HL-60/S4 treated with phorbol 12-myristate 13-acetate at 8.2 ng/mL for 4 days and 3 days (cell line): ENCODE data around the gene ZBED1.
"Not testable (repeated sequence)": the region's sequence is repeated elsewhere in the genome, so short reads cannot be mapped to it uniquely, and the experiment has no call there.

Experiments used
- in situ Hi-C: fragments of 300-500 bp; cut with MboI; formaldehyde crosslinking; loops from 2 replicates; pipeline ENCODE4 v1.15.0; 2022; ENCODE audit warnings: low sequenced_read_pairs

ZBED1 gene

DNA sequence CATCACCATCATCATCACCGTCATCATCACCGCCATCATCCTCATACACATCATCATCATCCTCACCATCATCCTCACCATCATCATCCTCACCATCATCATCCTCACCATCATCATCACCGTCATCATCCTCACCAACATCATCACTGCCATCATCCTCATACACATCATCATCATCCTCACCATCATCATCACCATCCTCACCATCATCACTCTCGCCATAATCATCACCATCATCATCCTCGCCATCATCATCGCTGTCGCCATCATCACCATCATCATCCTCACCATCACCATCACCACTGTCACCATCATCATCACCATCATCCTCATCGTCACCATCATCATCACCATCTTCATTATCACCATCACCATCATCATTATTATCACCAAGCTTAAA is 19.8 kb upstream of the ZBED1 start:
- in situ Hi-C loops, result no loop called here

DNA sequence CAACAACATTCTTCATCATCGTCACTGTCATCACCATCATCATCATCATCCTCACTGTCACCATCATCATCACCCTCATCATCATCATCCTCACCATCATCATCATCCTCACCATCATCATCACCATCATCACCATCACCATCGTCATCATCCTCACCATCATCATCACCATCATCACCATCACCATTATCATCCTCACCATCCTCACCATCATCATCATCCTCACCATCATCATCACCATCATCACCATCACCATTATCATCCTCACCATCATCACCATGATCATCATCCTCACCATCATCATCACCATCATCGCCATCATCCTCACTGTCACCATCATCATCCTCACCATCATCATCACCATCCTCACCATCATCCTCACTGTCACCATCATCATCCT is 18.9 kb upstream of the ZBED1 start:
- in situ Hi-C loops, result not testable (repeated sequence)

DNA sequence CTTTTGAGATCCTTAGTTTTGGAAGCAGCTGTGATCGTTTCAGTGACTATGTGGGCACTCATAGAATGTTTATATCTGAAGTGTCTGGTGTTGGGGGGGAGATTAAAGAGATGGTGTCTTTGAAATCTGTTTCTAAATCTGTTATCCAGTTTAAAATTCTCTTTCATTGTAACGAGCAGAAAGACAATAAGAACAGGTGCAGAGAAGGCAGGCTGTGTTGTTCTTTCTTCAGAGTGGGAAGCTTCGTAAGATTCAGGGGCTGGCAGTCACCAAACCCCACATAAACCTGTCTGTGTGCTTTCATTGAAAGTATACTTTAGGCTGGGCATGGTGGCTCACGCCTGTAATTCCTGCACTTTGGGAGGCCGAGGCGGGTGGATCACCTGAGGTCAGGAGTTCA is 16.3 kb upstream of the ZBED1 start:
- in situ Hi-C loops, result no loop called here

DNA sequence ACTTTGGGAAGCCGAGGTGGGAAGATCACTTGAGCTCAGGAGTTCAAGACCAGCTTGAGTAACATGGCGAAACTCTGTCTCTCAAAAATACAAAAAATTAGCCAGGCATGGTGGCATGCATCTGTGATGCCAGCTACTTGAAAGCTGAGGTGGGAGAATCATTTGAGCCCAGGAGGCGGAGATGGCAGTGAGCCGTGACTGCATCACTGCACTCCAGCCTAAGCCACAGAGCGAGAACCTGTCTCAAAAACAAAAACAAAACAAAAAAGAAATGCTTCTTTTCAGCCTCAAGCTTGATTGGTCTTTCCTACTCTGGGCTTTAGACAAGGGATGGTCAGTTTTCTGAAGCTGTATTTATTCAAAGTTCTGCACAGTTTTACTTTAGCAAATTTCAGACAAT is 15.8 kb upstream of the ZBED1 start:
- in situ Hi-C loops, result no loop called here

DNA sequence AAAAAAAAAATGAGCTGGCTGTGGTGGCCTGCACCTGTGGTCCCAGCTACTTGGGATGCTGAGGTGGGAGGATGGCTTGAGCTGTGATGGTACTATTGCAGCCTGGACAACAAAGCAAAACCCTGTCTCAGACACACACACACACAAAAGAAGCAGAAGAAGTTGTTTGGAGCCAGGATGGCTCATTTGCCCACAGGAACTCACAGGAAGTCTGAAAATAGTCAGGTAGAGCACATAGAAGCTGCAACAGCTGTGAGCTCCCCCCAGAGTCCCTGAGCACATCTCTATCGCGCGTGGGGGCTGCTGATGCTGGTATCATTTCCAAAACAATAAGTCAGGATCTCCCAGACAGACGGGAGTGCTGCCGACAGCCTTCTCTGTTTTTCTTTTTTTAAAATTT is 13.4 kb upstream of the ZBED1 start:
- in situ Hi-C loops, result no loop called here

DNA sequence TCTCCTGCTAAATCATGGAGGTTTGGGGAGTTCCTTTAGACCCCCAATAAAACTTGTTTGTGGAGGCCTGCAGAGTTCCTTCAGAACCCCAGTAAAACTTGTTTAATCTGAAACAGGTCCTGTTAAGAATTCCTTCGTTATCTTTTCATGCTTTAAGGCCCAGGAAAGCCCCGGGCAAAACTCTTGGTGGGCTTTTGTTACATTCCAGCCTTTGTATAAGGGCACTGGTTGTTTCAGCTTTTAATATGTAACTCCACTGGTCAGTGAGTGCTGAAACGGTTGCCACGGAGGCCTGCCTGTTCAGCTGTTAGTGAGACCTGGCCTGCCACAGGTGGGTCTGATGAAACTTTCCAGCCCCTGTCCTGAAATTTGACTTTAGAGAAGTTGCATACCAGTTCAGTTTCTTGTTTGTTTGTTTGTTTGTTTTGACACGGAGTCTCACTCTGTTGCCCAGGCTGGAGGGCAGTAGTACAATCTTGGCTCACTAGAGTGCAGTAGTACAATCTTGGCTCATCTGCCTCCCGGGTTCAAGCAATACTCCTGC is 12.4 kb upstream of the ZBED1 start:
- in situ Hi-C loops, result no loop called here

DNA sequence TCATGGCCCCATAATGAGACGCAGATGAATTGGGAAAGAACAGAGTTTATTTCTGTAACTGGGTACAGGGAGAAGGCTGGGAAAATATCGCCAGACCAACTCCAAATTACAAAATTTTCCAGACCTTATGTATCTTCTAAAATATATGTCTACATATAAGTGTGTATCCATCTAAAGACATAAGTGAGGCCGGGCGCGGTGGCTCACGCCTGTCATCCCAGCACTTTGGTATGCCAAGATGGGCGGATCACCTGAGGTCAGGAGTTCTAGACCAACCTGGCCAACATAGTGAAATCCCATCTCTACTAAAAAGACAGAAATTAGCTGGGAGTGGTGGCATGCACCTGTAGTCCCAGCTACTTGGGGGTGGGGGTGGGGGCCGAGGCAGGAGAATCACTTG is 11.7 kb upstream of the ZBED1 start:
- in situ Hi-C loops, result no loop called here

DNA sequence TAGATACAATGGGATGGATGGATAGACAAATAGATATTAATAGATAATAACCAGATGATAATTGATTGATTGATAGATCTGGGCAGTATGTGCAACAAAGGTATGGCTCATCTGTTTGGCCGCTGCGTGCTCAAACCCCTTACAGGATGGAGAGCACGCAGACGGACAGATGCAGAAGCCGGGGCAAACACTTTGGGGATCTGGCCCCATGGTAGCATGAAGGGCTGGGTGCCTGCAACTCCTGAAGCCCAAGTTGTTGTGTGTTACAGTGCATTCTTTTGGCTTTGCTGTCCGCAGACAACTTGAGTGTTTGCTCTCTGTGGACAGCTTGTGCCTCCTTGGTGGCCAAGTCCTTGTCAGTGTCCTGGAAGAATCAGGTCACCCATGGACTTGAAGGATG is 10.6 kb upstream of the ZBED1 start:
- in situ Hi-C loops, result no loop called here

DNA sequence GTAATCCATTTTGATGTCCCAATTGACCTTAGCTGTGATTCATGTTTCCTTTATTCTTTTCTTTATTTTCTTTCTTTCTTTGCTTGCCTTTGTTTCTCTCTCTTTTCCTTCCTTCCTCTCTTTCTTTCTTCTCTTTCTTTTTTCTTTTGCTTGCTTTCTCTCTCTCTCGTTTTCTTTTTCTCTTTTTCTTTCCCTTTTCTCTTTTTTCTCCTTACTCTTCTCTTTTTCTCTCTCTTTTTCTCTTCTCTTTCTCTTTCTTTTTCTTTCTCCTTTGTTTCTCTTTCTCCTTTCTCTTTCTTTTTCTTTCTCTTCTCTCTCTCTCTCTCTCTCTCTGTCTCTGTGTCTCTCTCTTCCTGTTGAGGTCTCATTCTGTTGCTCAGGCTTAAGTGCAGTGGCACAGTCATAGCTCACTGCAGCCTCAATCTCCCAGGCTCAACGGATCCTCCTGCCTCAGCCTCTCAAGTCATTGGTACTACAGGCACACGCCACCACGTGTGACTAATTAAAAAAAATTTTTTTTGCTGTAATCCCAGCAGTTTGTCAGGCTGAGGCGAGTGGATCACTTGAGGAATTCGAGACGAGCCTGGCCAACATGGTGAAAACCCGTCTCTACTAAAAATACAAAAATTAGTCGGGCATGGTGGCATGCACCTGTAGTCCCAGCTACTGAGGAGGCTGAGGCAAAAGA is 8.0 kb upstream of the ZBED1 start:
- in situ Hi-C loops, result no loop called here

DNA sequence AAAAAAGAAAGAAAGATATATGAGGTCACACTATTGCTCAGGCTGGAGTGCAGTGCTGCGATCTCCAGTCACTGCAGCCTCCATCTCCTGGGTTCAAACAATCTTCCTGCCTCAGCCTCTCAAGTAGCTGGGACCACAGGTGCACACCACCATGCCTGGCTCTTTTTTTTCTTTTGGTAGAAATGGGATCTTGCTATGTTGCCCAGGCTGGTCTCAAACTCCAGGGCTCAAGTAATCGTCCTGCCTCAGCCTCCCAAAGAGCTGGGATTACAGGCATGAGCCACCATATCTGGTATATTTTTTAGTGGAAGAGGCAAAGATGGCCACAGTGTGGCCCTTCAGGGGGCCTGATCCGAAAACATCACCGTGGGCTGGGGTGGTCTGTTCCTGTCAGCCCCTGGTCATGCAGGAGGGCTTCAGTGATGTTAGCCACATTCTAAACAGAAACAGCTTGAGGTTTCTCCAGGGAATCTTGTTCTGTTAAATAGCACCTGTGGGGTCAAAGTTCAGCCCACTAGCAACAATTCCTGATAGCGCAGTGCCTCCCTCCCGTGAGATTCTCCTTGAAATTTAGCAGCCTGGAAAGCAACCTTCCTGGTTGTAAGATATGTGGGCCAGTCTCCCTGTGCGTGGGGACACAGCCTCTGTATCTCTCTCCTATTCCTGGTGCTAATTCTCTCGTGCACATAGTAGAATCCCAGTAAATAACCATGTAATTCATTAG is 7.3 kb upstream of the ZBED1 start:
- in situ Hi-C loops, result no loop called here

DNA sequence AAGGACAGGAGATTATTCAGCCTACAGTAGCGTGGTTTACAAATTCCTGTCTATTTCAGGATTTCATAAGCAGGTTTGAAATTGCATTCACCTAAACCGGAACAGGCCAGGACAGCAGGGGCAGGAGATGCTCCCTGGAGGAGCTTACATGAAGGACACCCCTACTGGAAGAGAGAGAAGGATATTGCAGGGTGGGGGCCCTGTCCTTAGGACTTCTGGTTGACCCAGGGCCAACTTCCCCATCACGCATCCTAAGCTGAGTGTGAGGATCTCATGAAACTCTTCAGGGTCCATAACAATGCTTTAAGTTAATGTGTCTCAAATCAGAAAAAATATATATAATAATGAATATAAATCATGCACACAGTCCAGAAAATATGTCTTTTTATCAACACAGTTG is 6.4 kb upstream of the ZBED1 start:
- in situ Hi-C loops, result no loop called here

DNA sequence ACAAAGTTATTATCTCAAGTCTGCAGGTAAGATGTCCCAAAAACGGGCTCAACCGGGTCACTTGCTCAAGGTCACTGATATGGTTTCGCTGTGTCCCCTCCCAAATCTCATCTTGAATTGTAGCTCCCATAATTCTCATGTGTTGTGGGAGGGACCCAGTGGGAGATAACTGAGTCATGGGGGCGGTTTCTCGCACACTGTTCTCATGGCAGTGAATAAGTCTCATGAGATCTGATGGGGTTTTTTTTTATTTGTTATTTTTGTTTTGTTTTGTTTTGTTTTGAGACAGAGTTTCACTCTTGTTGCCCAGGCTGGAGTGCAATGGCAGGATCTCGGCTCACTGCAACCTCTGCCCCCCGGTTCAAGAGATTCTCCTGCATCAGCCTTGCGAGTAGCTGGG is 4.6 kb upstream of the ZBED1 start:
- in situ Hi-C loops, result not testable (repeated sequence)

DNA sequence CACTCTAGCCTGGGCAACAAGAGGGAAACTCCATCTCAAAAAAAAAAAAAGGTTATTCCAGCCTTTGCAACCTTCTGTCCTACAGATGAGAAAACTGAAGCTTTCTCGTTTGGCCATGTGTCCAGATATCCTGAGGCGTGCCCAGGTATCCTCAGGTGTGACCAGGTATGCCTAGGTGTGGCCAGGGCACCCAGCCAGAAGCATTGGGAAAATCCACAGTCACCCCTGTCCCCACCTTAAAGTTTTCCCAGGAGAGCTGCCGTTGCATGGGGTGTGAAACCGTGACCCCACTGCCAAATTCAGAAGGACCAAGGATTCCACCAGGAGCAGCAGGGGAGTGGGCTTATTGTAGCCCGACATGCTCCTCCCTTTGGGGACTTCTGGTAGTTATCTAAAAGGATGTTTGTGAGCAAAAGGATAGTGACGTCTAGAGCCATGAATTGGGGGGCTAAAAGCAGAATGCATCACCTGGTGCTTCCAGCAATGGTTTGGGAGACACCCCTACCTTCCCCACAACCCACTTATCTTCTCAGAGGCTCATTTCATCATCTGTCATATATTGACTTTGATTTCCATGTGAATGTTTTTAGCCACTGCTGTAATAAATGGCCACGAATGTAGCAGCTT is 4.0 kb upstream of the ZBED1 start:
- in situ Hi-C loops, result no loop called here

DNA sequence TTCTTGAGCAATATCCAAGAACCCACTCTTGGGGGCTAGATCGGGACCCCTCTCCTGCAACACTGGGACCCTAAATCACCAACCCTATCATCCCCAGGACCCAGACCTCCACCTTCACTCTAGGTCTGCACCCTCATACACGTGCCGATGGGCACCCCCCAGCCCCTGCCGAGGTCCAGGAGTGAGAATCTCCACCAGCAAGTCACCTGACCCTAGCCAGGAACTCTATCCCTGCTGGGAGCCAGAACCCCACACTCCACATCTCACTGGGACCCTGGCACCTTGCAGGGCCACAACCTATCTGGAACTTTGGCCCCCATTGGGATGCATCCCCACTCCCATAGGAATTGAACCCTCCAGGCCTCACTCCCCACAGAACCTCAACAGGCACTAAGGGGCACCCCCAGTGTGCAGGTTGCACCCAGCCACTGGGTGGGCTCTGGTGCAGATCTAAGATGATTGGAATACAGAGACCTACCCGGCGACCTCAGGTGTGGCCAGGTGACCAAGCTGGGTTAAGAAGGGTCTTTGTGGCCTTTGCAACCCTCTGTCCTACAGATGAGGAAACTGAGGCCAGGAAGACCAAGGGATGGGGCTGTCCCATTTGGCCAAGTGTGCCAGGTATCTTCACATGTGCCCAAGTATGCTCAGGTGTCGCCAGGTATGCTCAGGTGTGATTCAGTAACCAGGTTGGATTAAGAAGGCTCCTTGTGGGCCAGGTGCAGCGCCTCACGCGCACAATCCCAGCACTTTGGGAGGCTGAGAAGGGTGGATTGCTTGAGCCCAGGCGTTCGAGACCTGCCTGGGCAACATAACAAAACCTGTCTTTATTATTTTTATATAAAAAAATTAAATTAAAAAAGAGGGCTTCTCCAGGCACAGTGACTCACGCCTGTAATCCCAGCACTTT is 3.1 kb upstream of the ZBED1 start:
- in situ Hi-C loops, result no loop called here

DNA sequence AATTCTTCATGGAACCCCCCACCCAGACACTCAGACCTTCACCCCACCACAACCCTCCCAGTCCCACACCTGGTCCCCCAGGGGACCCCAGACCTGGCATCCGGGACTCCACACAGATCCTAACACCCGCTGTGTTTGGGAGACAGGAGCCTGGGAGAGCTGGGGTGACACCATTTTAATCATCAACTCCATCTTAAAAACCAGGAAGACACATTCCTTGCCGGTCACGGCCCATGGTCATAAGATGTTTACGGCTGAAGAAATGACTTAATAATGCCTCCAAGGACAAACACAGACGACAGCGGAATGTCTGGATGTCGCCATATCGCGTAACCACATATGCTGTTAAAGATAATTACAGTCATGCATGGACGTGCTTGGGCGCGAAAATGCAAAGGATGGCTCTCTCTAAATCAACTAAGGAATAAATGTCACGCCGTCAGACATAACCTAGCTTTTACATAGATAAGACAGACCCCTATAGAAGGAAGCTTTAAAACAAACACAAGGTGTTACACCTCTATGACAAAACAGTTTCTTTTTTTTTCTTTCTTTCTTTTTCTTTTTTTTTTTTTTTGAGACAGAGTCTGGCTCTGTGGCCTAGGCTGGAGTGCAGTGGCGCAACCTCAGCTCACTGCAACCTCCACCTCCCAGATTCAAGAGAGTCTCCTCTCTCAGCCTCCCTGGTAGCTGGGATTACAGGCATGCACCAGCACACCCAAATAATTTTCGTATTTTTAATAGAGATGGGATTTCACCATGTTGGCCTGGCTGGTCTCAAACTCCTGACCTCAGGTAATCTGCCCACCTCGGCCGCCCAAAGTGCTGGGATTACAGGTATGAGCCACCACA is 2.1 kb upstream of the ZBED1 start:
- in situ Hi-C loops, result no loop called here

DNA sequence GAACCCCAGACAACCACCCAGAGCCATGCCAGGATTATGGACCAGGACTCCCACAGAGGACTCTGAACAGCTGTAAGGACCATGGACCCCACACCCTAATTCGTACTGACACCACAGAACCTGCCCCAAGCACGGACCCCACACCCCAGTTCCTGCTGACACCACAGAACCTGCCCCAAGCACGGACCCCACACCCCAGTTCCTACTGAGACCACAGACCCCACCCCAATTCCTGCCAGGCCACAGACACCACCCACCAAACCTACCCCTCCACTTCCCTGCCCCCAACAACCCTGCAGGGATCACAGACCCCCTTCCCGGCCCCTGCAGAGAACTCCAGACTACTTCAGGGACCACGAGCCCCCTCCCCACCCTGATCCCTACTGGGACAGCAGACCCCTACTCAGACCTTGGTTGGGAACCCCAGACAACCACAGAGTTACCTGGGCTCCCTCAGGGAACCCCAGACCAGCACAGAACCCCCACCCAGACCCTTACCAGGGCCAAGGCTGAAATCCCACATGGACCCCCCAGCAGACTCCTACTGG is 1.4 kb upstream of the ZBED1 start:
- in situ Hi-C loops, result no loop called here

DNA sequence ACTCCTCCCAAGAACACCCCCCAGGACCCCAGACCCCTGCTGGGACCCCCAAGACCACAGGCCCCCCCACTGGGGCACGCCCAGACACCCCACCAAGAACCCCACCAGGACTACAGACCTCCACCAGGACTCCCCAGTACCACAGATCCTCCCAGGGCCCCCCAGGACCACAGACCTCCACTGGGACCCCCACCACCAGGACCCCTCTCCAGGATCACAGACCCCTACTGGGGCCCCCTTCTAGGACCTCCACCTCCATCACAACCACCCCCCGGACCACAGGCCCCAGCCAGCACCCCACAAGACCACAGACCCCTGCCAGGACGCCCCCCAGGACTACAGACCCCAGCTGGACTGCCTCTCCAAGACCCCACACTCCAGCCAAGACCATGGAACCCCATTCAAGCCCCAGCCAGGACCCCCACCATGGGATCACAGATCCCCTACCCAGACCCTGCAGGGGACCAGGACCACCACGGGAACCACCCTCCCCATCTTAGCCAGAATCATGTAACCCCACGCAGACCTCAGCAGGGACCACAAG is 855 bp upstream of the ZBED1 start:
- in situ Hi-C loops, result no loop called here

DNA sequence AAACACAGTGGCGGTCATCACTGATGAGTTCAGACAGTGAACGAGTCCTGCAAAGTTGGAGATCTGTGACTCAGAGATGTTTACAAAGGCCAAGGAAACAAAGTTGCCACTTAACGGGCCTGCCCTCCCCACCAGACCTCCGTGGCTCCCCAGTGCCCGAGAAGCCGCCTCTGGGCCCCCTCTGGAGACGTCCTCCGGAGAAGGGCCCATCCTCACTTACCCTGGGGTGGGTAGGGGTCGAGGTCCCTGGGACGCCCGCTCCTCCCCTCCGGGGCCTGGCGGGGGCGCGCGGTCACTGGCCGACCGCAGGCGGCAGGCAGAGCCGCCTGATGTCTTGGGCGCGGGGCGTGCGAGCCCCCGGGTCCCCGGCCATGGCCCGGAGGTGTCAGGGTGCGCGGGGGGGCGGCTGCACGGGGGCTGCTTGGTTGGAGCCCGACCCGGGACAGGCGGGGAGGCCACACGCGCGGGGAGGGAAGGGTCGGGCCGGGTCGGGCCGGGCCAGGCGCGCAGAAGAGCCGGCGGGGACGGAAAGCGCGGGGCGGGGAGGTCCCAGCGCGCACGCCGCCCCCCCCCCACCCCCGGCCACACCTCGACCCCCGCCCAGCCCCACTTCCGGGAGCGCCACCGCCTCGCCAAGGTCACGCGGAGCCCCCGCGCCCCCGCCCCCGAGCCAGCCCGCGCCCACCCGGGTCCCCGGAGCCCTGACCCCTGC is 529 bp downstream of the ZBED1 start:
- in situ Hi-C loops, result no loop called here

DNA sequence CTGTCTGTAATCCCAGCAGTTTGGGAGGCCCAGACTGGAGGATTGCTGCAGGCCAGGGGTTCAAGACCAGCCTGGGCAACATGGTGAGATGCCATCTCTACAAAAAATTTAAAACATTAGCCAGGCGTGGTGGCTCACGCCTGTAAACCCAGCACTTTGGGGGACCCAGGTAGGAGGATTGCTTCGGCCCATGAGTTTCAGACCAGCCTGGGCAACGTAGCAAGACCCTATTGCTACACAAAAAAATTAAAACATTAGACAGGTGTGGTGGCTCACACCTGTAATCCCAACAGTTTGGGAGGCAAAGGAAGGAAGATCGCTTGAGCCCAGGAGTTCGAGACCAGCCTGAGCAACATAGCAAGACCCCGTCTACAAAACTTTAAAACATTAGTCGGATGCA is 1.3 kb downstream of the ZBED1 start:
- in situ Hi-C loops, result no loop called here
